Neuronal stem cell (in vitro differentiated cells): Measurements from ENCODE around the gene LRRC75A.

Experiments
- DNase-seq: peaks from one replicate; pipeline ENCODE4 v3.0.0-alpha.2; 2013; ENCODE audit warnings: low spot score
- H2AFZ ChIP-seq: one replicate; pipeline ENCODE4 v1.6.1; 2013; ENCODE audit warnings: mild to moderate bottlenecking, low read length, inconsistent platforms
- H2AK5ac ChIP-seq: 2 replicates; pipeline ENCODE4 v1.6.1; 2013; ENCODE audit warnings: low read depth, mild to moderate bottlenecking, inconsistent platforms, low read length, moderate library complexity, mixed read lengths
- H2BK120ac ChIP-seq: 2 replicates; pipeline ENCODE4 v1.6.1; 2013; ENCODE audit warnings: low read depth, mild to moderate bottlenecking, inconsistent platforms, low read length, moderate library complexity, mixed read lengths
- H2BK12ac ChIP-seq: one replicate; pipeline ENCODE4 v1.6.1; 2013; ENCODE audit warnings: low read length, inconsistent platforms
- H2BK15ac ChIP-seq: 2 replicates; pipeline ENCODE4 v1.6.1; 2013; ENCODE audit warnings: mild to moderate bottlenecking, low read length, inconsistent platforms, mixed read lengths
- H2BK5ac ChIP-seq: one replicate; pipeline ENCODE4 v1.6.1; 2013; ENCODE audit warnings: inconsistent platforms, mild to moderate bottlenecking, low read length, moderate library complexity
- H3K14ac ChIP-seq: one replicate; pipeline ENCODE4 v1.6.1; 2013; ENCODE audit warnings: low read length, inconsistent platforms
- H3K18ac ChIP-seq: 2 replicates; pipeline ENCODE4 v1.6.1; 2013; ENCODE audit warnings: low read length, inconsistent platforms
- H3K23ac ChIP-seq: 2 replicates; pipeline ENCODE4 v1.6.1; 2013; ENCODE audit warnings: low read depth, mild to moderate bottlenecking, mixed read lengths, low read length, inconsistent platforms; ENCODE audit not compliant: poor library complexity
- H3K27ac ChIP-seq: replicated peaks from 3 replicates; pipeline ENCODE4 v1.5.1; 2013; ENCODE audit warnings: low read length, inconsistent platforms
- H3K27me3 ChIP-seq, 3 experiments: 2 replicates each; pipeline ENCODE4 v1.6.1; 2013; ENCODE audit warnings: low read length in 3 of 3, mild to moderate bottlenecking in 2 of 3, inconsistent platforms in 1 of 3, low read depth in 1 of 3, mixed read lengths in 1 of 3, moderate library complexity in 1 of 3; ENCODE audit not compliant: control insufficient read depth in 3 of 3, insufficient read depth in 3 of 3
- H3K36me3 ChIP-seq, 2 donors: replicated peaks in 1 of 2; 2 replicates each; pipeline ENCODE4 v1.6.1; 2013; ENCODE audit warnings: low read length in 2 of 2; ENCODE audit not compliant: control insufficient read depth in 2 of 2, insufficient read depth in 2 of 2
- H3K4ac ChIP-seq: 2 replicates; pipeline ENCODE4 v1.6.1; 2013; ENCODE audit warnings: inconsistent platforms, mild to moderate bottlenecking, low read length, moderate library complexity
- H3K4me1 ChIP-seq, 2 donors: 1 replicate in 1 of 2; 2 replicates in 1 of 2; pipeline ENCODE4 v1.6.1; 2013; ENCODE audit warnings: low read length in 2 of 2, low read depth in 1 of 2; ENCODE audit not compliant: control insufficient read depth in 2 of 2, insufficient read depth in 1 of 2
- H3K4me2 ChIP-seq: one replicate; pipeline ENCODE4 v1.6.1; 2013; ENCODE audit warnings: mild to moderate bottlenecking, low read length, inconsistent platforms; ENCODE audit not compliant: insufficient read depth, poor library complexity, severe bottlenecking
- H3K4me3 ChIP-seq, 2 donors: 2 replicates each; pipeline ENCODE4 v1.5.1; 2013; ENCODE audit warnings: low read length in 2 of 2, mild to moderate bottlenecking in 2 of 2, inconsistent platforms in 1 of 2, moderate library complexity in 1 of 2
- H3K79me1 ChIP-seq: one replicate; pipeline ENCODE4 v1.6.1; 2013; ENCODE audit warnings: low read depth, mild to moderate bottlenecking, inconsistent platforms, low read length, moderate library complexity
- H3K9ac ChIP-seq: one replicate; pipeline ENCODE4 v1.6.1; 2013; ENCODE audit warnings: mild to moderate bottlenecking, low read depth, low read length, inconsistent platforms; ENCODE audit not compliant: poor library complexity
- H3K9me3 ChIP-seq, 2 donors: replicated peaks in 1 of 2; 2 replicates each; pipeline versions ENCODE3 to v1.6.1; 2013; ENCODE audit warnings: low read length in 2 of 2, mild to moderate bottlenecking in 2 of 2, inconsistent platforms in 1 of 2, low read depth in 1 of 2, mixed read lengths in 1 of 2, moderate library complexity in 1 of 2; ENCODE audit not compliant: control insufficient read depth in 2 of 2, insufficient read depth in 1 of 2
- H4K8ac ChIP-seq: one replicate; pipeline ENCODE4 v1.6.1; 2013; ENCODE audit warnings: low read depth, mild to moderate bottlenecking, inconsistent platforms, low read length, moderate library complexity
- H4K91ac ChIP-seq: one replicate; pipeline ENCODE4 v1.6.1; 2013; ENCODE audit warnings: low read length, low read depth, mild to moderate bottlenecking, inconsistent platforms; ENCODE audit not compliant: poor library complexity
- WGBS, 2 donors: extraction: QIAGEN DNeasy Blood & Tissue Kit; methylation state at CpG; one replicate each; pipeline ENCODE4 v1.1.7; 2013; ENCODE audit warnings: missing lambda C conversion rate in 2 of 2, mixed read lengths in 1 of 2; ENCODE audit not compliant: insufficient read length in 2 of 2, insufficient replicate concordance in 1 of 2; ENCODE audit errors: extremely low coverage in 2 of 2; 5-methylcytosine and 5-hydroxymethylcytosine counted together

The LRRC75A gene

DNA sequence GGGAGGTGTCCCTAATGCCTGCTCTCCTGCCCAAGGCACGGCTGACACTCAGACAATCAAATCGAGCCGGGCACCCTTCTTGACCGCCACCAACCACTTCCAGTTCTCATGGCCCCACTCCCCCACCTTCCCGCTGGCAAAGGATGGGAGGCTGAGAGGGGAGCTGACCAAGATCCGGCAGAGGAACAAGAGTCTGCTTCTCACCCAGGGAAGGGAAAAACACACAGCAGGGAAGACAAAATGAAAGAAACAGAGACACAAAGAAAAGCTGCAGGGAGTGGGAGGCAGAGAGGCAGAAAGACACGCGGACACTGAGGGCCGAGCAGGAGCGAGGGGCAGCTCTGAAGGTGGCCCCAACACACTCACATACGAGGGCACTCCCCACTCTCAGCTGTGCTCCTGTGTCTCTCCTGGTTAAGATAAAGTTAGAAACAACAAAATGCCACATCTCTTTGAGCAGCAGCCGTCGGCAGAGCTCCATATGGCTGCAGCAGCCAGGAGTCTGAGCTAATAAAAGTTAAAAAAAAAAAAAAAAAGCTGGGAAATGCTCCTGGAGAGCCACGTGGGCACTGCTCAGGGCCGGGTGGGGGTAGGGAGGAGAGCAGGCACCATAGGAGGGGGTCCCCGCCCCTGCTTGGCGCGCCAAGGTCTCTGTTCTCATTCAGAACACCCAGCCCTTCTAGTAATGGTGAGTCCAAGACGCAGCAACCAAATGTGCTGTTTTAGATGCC, 7.4 kb downstream of the LRRC75A start:
- H2AK5ac ChIP-seq = no peak overlapping the region

DNA sequence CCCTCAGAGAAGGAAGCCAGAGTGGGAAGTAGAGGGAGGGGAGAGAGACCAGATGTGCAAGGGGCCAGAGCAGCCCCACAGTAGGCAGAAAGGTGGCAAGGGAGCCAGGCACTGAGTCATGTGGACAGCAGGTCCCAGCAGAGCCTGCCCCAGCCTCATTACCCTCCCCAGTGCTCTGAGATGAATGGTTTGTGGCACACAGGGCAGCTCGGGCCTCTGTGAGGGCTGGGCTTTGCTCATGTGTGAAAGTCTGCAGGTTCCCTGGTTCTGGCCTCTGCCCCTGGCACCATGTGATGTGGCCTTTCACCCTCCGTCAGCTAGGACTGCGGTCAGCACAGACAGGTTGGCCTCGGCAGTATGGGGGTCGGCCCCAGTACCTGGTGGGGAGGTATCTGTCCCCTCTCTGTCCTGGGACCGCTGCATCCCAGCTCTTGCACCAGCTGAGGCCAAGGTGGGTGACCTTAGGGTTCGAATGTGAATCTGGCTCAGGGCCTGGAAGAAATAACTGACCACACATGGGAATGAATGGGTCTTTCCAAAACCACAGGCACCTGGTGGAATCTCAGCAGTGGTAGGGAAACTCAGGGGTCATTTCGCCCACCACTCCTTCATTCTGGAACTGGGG, 8.9 kb downstream of the LRRC75A start:
- Histone ChIP-seq H3K9ac (no peak overlapping the region), H3K4me1 (peaks cover 16 to 34% of the 10 kb centered on the region in 2 donors), H3K27me3 (no peaks in the 10 kb centered on the region), H3K79me1 (no peaks in the 10 kb centered on the region), H3K18ac (no peak overlapping the region), H3K4me2 (no peak overlapping the region), H2BK5ac (no peak overlapping the region), H3K4me3 (no peak overlapping the region), H3K23ac (no peak overlapping the region), H3K4ac (no peak overlapping the region), H2BK12ac (no peak overlapping the region), H4K8ac (no peak overlapping the region), H2BK15ac (no peak overlapping the region), H2BK120ac (no peak overlapping the region), H2AFZ (no peak overlapping the region), H3K14ac (no peak overlapping the region), H2AK5ac (no peak overlapping the region), H3K36me3 (peaks cover 0 to 2% of the 10 kb centered on the region in 2 donors), H3K9me3 (no peaks in the 10 kb centered on the region), H4K91ac (no peak overlapping the region), H3K27ac (no peak overlapping the region)
- no peak for DNase-seq
- no CpG with 5 or more reads among the region's 8 CpGs for WGBS, 2 donors

More for the DNA sequence above, 7.4 kb downstream of the LRRC75A start:
- no peak for DNase-seq
- H3K36me3 ChIP-seq = no peaks in the 10 kb centered on the region
- H2BK12ac ChIP-seq = no peak overlapping the region
- H3K4me3 ChIP-seq = peak overlapping the region in 1 of 2 donors; percentile 14
- no peak overlapping the region for H2BK5ac ChIP-seq
- WGBS, 2 donors = no CpG with 5 or more reads among the region's 19 CpGs
- no peak overlapping the region for H2BK15ac ChIP-seq
- H2AFZ ChIP-seq = peak overlapping the region; percentile 76
- H3K27me3 ChIP-seq = peaks cover 0 to 2% (median 0%) of the 10 kb centered on the region in 3 experiments
- no peak overlapping the region for H4K91ac ChIP-seq
- H3K18ac ChIP-seq = peak overlapping the region; percentile 81
- no peak overlapping the region for H2BK120ac ChIP-seq
- no peak overlapping the region for H4K8ac ChIP-seq
- no peak overlapping the region for H3K27ac ChIP-seq
- H3K23ac ChIP-seq = no peak overlapping the region
- H3K9ac ChIP-seq = no peak overlapping the region
- no peak overlapping the region for H3K14ac ChIP-seq
- no peaks in the 10 kb centered on the region for H3K79me1 ChIP-seq
- no peak overlapping the region for H3K4me2 ChIP-seq
- peaks cover 25 to 45% of the 10 kb centered on the region in 2 donors for H3K4me1 ChIP-seq
- no peak overlapping the region for H3K4ac ChIP-seq
- H3K9me3 ChIP-seq = no peaks in the 10 kb centered on the region

DNA sequence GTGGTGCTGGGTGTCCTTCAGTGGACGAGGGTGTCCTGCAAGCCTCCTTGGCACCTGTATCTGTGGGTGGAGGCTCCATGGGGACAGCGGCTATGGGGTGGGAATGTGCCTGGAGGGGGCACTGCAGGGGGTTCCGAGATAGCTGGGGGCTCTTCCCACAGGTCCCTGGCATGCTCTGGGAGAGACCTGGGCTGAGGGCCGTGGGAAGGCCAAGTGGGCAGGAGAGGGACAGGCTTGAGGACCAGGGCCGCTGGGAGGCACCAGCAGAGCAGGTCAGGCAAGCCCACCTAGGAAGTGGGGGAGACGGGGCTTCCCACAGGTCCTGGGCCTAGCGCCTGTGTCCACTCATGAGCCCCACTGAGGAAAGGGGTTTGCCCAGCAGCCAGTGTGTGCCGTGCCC, 9.7 kb downstream of the LRRC75A start:
- no peak overlapping the region for H3K4me2 ChIP-seq
- H2BK12ac ChIP-seq = no peak overlapping the region
- WGBS, 2 donors = no CpG with 5 or more reads among the region's 8 CpGs

GRCh38 chr17:16480995-16481394, 11.0 kb downstream of the LRRC75A start:
- H2AK5ac ChIP-seq = no peak overlapping the region
- no peak for DNase-seq

More for the DNA sequence above, 9.7 kb downstream of the LRRC75A start:
- no peak for DNase-seq
- Histone ChIP-seq H3K14ac (peak overlapping the region; percentile 27), H3K9ac (no peak overlapping the region), H3K9me3 (no peaks in the 10 kb centered on the region), H3K4me1 (peaks cover 16 to 27% of the 10 kb centered on the region in 2 donors), H2BK5ac (no peak overlapping the region), H3K27ac (no peak overlapping the region), H4K91ac (no peak overlapping the region), H3K18ac (no peak overlapping the region), H3K4ac (no peak overlapping the region), H2AK5ac (no peak overlapping the region), H3K23ac (peak overlapping the region; percentile 9), H3K27me3 (no peaks in the 10 kb centered on the region), H3K4me3 (no peak overlapping the region), H2AFZ (no peak overlapping the region), H3K79me1 (no peaks in the 10 kb centered on the region), H2BK15ac (no peak overlapping the region), H3K36me3 (peaks cover 0 to 2% of the 10 kb centered on the region in 2 donors), H4K8ac (no peak overlapping the region), H2BK120ac (no peak overlapping the region)

More at GRCh38 chr17:16480995-16481394, 11.0 kb downstream of the LRRC75A start:
- Histone ChIP-seq H3K36me3 (peaks cover 0 to 2% of the 10 kb centered on the region in 2 donors), H2BK5ac (no peak overlapping the region), H2BK120ac (no peak overlapping the region), H4K8ac (no peak overlapping the region), H4K91ac (no peak overlapping the region), H3K4me2 (no peak overlapping the region), H3K4ac (no peak overlapping the region), H2BK15ac (no peak overlapping the region), H3K27me3 (no peaks in the 10 kb centered on the region), H3K79me1 (no peaks in the 10 kb centered on the region), H3K14ac (no peak overlapping the region), H3K23ac (no peak overlapping the region), H3K9me3 (no peaks in the 10 kb centered on the region), H3K4me1 (peaks cover 11 to 16% of the 10 kb centered on the region in 2 donors), H3K4me3 (no peak overlapping the region), H3K27ac (no peak overlapping the region), H3K18ac (no peak overlapping the region), H2AFZ (no peak overlapping the region), H3K9ac (no peak overlapping the region), H2BK12ac (no peak overlapping the region)
- WGBS, 2 donors = no CpG with 5 or more reads among the region's 6 CpGs
